Nephron (organoid): Measurements from ENCODE around the gene DRC7.

Source experiments
- H3K27ac Mint-ChIP-seq, 3 experiments: 2 replicates each; pipeline ENCODE4 v1.8.0; 2020; ENCODE audit warnings: mixed read lengths in 3 of 3, mild to moderate bottlenecking in 2 of 3, moderate library complexity in 1 of 3
- H3K27me3 Mint-ChIP-seq: 2 replicates; pipeline ENCODE4 v1.8.0; 2021; ENCODE audit warnings: low read depth, mild to moderate bottlenecking, moderate library complexity, mixed read lengths
- H3K36me3 Mint-ChIP-seq: 2 replicates; pipeline ENCODE4 v1.8.0; 2020; ENCODE audit warnings: low read depth, mixed read lengths
- H3K4me1 Mint-ChIP-seq: 2 replicates; pipeline ENCODE4 v1.8.0; 2020; ENCODE audit warnings: mixed read lengths
- H3K4me3 Mint-ChIP-seq, 3 experiments: 2 replicates each; pipeline ENCODE4 v1.8.0; 2020; ENCODE audit warnings: mild to moderate bottlenecking in 3 of 3, mixed read lengths in 3 of 3, moderate library complexity in 2 of 3
- H3K9me3 Mint-ChIP-seq: 2 replicates; pipeline ENCODE4 v1.8.0; 2020; ENCODE audit warnings: mixed read lengths
- TF ChIP-seq, protein P1 (sequence below), 3 experiments: fragments of 200-600 bp; sonication (generic); IDR thresholded peaks; one replicate each; pipeline ENCODE4 v1.5.0; 2021; ENCODE audit warnings: antibody characterized with exemption in 3 of 3; ENCODE audit not compliant: unreplicated experiment in 3 of 3

Gene DRC7

GRCh38 chr16:57682809-57683635, 11.6 kb upstream of the DRC7 start:
- Mint-ChIP-seq H3K4me3 (no peak overlapping the region), H3K27me3 (peaks cover 2% of the 10 kb centered on the region), H3K27ac (no peak overlapping the region), H3K4me1 (no peaks in the 10 kb centered on the region), H3K9me3 (no peaks in the 10 kb centered on the region), H3K36me3 (no peaks in the 10 kb centered on the region)
- TF ChIP-seq, protein P1, sequence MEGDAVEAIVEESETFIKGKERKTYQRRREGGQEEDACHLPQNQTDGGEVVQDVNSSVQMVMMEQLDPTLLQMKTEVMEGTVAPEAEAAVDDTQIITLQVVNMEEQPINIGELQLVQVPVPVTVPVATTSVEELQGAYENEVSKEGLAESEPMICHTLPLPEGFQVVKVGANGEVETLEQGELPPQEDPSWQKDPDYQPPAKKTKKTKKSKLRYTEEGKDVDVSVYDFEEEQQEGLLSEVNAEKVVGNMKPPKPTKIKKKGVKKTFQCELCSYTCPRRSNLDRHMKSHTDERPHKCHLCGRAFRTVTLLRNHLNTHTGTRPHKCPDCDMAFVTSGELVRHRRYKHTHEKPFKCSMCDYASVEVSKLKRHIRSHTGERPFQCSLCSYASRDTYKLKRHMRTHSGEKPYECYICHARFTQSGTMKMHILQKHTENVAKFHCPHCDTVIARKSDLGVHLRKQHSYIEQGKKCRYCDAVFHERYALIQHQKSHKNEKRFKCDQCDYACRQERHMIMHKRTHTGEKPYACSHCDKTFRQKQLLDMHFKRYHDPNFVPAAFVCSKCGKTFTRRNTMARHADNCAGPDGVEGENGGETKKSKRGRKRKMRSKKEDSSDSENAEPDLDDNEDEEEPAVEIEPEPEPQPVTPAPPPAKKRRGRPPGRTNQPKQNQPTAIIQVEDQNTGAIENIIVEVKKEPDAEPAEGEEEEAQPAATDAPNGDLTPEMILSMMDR (IDR thresholded peaks at IDR 0.05; ENCODE audit: unreplicated experiment in 3 of 3), result no peak

- Mint-ChIP-seq H3K9me3 (no peaks in the 10 kb centered on the region), H3K27ac (no peak overlapping the region), H3K4me1 (no peaks in the 10 kb centered on the region), H3K4me3 (no peak overlapping the region), H3K36me3 (no peaks in the 10 kb centered on the region), H3K27me3 (peaks cover 3% of the 10 kb centered on the region)
- TF ChIP-seq, protein P1 (IDR thresholded peaks at IDR 0.05; ENCODE audit: unreplicated experiment in 3 of 3), result no peak
Measured at GRCh38 chr16:57683636-57684545, 10.7 kb upstream of the DRC7 start.

DNA sequence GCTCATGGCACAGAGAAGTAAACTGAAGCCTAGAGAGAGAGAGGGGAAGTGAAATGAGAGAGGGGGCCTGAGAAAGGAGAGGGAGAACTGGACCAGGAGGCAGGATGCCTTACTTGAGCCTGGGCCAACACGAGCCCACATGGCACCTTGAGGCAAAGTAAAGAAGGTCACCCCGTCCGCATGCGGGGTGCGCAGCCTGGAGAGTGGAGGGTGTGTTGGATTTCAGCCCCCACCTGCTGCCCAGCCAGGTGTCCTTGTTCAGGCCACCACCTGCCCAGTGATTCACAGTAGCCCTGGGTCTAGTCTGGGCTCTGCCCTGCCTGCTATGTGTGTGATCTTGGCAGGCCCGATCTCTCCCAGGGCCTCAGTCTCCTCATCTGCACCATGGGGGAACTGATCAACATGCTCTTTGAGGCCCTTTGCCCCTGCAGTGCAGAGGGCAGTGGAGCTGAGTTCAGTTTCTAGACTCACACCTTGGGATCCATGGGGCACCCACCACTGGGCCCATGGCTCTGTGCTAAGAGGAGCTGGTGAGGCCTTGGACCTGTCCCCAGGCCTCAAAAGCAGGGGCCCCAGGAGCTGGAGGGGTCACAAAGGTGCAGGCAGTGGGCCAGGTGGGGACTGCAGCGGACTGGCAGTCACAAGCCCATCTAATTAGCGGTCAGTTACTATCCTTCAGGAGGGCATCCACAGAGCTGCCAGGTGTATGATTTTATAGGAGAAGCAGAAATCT, 9.8 kb upstream of the DRC7 start:
- Mint-ChIP-seq H3K36me3 (no peaks in the 10 kb centered on the region), H3K27ac (no peak overlapping the region), H3K9me3 (no peaks in the 10 kb centered on the region), H3K27me3 (peaks cover 3% of the 10 kb centered on the region), H3K4me3 (no peak overlapping the region), H3K4me1 (peaks cover 6% of the 10 kb centered on the region)
- TF ChIP-seq, protein P1 (IDR thresholded peaks at IDR 0.05; ENCODE audit: unreplicated experiment in 3 of 3), result no peak

DNA sequence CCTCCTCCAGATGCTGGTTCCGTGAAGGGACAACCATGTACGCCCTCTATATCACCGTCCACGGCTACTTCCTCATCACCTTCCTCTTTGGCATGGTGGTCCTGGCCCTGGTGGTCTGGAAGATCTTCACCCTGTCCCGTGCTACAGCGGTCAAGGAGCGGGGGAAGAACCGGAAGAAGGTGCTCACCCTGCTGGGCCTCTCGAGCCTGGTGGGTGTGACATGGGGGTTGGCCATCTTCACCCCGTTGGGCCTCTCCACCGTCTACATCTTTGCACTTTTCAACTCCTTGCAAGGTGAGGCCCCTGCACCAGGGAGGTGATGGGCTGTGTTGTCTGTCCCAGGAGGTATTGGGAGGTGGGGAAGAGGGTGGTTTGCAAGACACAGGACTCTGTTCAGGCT, 9.0 kb upstream of the DRC7 start:
- TF ChIP-seq, protein P1 (IDR thresholded peaks at IDR 0.05; ENCODE audit: unreplicated experiment in 3 of 3), result no peak
- no peaks in the 10 kb centered on the region for H3K9me3 Mint-ChIP-seq
- H3K36me3 Mint-ChIP-seq, result no peaks in the 10 kb centered on the region
- H3K4me3 Mint-ChIP-seq, result no peak overlapping the region
- H3K27ac Mint-ChIP-seq, result no peak overlapping the region
- H3K27me3 Mint-ChIP-seq, result peaks cover 3% of the 10 kb centered on the region
- peaks cover 6% of the 10 kb centered on the region for H3K4me1 Mint-ChIP-seq

DNA sequence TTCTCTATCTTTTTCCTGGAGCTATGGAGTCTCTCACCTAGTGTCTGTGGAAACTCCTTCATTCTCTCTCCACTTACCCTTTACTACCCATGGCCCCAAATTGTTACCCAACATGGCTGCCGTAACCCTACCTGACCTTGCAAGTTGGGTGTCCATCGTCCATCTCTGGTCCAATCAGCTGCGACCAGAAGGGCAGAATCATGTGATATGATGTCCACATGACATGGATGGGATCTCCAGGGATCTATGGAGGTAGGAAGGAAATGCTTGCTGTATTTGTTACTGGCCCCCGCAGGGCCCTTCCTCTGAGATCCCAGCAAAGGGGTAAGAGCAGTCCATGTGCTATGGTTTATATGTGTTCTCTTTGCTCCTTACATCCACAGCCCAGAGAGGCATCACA, 8.0 kb upstream of the DRC7 start:
- H3K4me3 Mint-ChIP-seq, result no peak overlapping the region
- TF ChIP-seq, protein P1 (IDR thresholded peaks at IDR 0.05; ENCODE audit: unreplicated experiment in 3 of 3), result no peak

More for the DNA sequence above, 8.0 kb upstream of the DRC7 start:
- peaks cover 6% of the 10 kb centered on the region for H3K4me1 Mint-ChIP-seq
- H3K36me3 Mint-ChIP-seq, result no peaks in the 10 kb centered on the region
- H3K27ac Mint-ChIP-seq, result no peak overlapping the region
- no peaks in the 10 kb centered on the region for H3K9me3 Mint-ChIP-seq
- peaks cover 3% of the 10 kb centered on the region for H3K27me3 Mint-ChIP-seq
